ENCODE data around the gene CLEC3A.
"Not testable (repeated sequence)": the region's sequence is repeated elsewhere in the genome, so short reads cannot be mapped to it uniquely, and the experiment has no call there.

The CLEC3A gene

GRCh38 chr16:78022347-78023060 is at the start of gene CLEC3A:
TSS of gene CLEC3A (plus strand) at chr16:78022548. CDS start at chr16:78022627, 79 bp downstream.
- no peak for DNase-seq (ENCODE audit: low spot score)

GRCh38 chr16:77974883-77975282 is 47.5 kb upstream of the CLEC3A start:
- no peak for DNase-seq (ENCODE audit: low spot score)

- no peak for DNase-seq (ENCODE audit: low spot score)
Measured at GRCh38 chr16:77975942-77976341, 46.4 kb upstream of the CLEC3A start.

- no peak for DNase-seq (ENCODE audit: low spot score)
Measured at GRCh38 chr16:77977339-77977738, 45.0 kb upstream of the CLEC3A start.

- DNase-seq (ENCODE audit: low spot score), result no peak
Measured at GRCh38 chr16:77985111-77985510, 37.2 kb upstream of the CLEC3A start.

GRCh38 chr16:77986011-77986740 is 36.2 kb upstream of the CLEC3A start:
- no peak for DNase-seq (ENCODE audit: low spot score)

- no peak for DNase-seq (ENCODE audit: low spot score)
Measured at GRCh38 chr16:77987810-77988209, 34.5 kb upstream of the CLEC3A start.

- no peak for DNase-seq (ENCODE audit: low spot score)
Measured at GRCh38 chr16:77989846-77990245, 32.5 kb upstream of the CLEC3A start.

- DNase-seq (ENCODE audit: low spot score), result no peak
Measured at GRCh38 chr16:77991701-77992100, 30.6 kb upstream of the CLEC3A start.

GRCh38 chr16:77992381-77992780 is 30.0 kb upstream of the CLEC3A start:
- not testable (repeated sequence) for DNase-seq (ENCODE audit: low spot score)

- DNase-seq (ENCODE audit: low spot score), result no peak
Measured at GRCh38 chr16:77993111-77993985, 29.0 kb upstream of the CLEC3A start.

- no peak for DNase-seq (ENCODE audit: low spot score)
Measured at GRCh38 chr16:77995843-77996455, 26.4 kb upstream of the CLEC3A start.

GRCh38 chr16:77998350-77999023 is 23.9 kb upstream of the CLEC3A start:
- DNase-seq (ENCODE audit: low spot score), result no peak

- no peak for DNase-seq (ENCODE audit: low spot score)
Measured at GRCh38 chr16:78001451-78002025, 20.8 kb upstream of the CLEC3A start.

GRCh38 chr16:78002915-78003538 is 19.3 kb upstream of the CLEC3A start:
- DNase-seq (ENCODE audit: low spot score), result peak; percentile 86

- DNase-seq (ENCODE audit: low spot score), result no peak
Measured at GRCh38 chr16:78004517-78004916, 17.8 kb upstream of the CLEC3A start.

- DNase-seq (ENCODE audit: low spot score), result peak; percentile 16
Measured at GRCh38 chr16:78005881-78006280, 16.5 kb upstream of the CLEC3A start.

- DNase-seq (ENCODE audit: low spot score), result no peak
Measured at GRCh38 chr16:78007121-78007520, 15.2 kb upstream of the CLEC3A start.

GRCh38 chr16:78024159-78024558 is 1.8 kb downstream of the CLEC3A start:
- no peak for DNase-seq (ENCODE audit: low spot score)

GRCh38 chr16:78025631-78026030 is 3.3 kb downstream of the CLEC3A start:
- no peak for DNase-seq (ENCODE audit: low spot score)

- DNase-seq (ENCODE audit: low spot score), result no peak
Measured at GRCh38 chr16:78028018-78028417, 5.7 kb downstream of the CLEC3A start.
